ENCODE measurements around the gene KIFAP3.

- TF ChIP-seq, protein P1, sequence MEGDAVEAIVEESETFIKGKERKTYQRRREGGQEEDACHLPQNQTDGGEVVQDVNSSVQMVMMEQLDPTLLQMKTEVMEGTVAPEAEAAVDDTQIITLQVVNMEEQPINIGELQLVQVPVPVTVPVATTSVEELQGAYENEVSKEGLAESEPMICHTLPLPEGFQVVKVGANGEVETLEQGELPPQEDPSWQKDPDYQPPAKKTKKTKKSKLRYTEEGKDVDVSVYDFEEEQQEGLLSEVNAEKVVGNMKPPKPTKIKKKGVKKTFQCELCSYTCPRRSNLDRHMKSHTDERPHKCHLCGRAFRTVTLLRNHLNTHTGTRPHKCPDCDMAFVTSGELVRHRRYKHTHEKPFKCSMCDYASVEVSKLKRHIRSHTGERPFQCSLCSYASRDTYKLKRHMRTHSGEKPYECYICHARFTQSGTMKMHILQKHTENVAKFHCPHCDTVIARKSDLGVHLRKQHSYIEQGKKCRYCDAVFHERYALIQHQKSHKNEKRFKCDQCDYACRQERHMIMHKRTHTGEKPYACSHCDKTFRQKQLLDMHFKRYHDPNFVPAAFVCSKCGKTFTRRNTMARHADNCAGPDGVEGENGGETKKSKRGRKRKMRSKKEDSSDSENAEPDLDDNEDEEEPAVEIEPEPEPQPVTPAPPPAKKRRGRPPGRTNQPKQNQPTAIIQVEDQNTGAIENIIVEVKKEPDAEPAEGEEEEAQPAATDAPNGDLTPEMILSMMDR (IDR thresholded peaks at IDR 0.05): no peak
- TF ChIP-seq POLR2AphosphoS5 (IDR thresholded peaks at IDR 0.05; ENCODE audit: low read depth, low read length) (no peak), REST (IDR thresholded peaks at IDR 0.05; ENCODE audit: insufficient read depth in 1 of 2, low read depth in 2 of 2, low read length in 1 of 2) (no peak), SIN3A (IDR thresholded peaks at IDR 0.05; ENCODE audit: borderline replicate concordance, insufficient read depth, low read depth, low read length) (no peak)
These were observed 64.9 kb downstream of the KIFAP3 start for GRCh38 chr1:170009551-170009950.
